Right ventricle myocardium superior (tissue), 1 donor: ENCODE results near the gene UBE2N. TPM values are rescaled to one million over a fixed set of nuclear protein-coding genes. Genes with fewer than 3 reads are reported as not detected.
"Not testable (repeated sequence)": the region's sequence is repeated elsewhere in the genome, so short reads cannot be mapped to it uniquely, and the experiment has no call there.

Experiments
- ATAC-seq: fragments of 200-7000 bp; cut with Tn5 transposase; one replicate; pipeline ENCODE4 v1.9.1; 2020; ENCODE audit warnings: mild to moderate bottlenecking; ENCODE audit not compliant: poor library complexity
- DNase-seq: peaks from one replicate; pipeline ENCODE4 v3.0.0-alpha.2; 2020
- intact Hi-C: fragments of 100-400 bp; cut with DNase I; formaldehyde crosslinking; loops from one replicate; pipeline ENCODE4 v1.11.2; 2022
- total RNA-seq: library from RNA; stranded (reverse); fragmentation: NEBNext Ultra II Directional; extraction: Animal tissue kit (Norgen Biotek cat#: 25700); gene quantifications from one replicate; pipeline ENCODE4 v1.2.1, GENCODE V29; 2021
- donor health status: DM: no; HTN: yes; CAD: no; lungs with severe emphysema.

UBE2N gene
- total RNA-seq, 1 donor from 2014 or later = 77.3 TPM

GRCh38 chr12:93393425-93393824 is 48.3 kb downstream of the UBE2N start:
- DNase-seq (no peak), ATAC-seq (no peak)
- intact Hi-C loops = no loop called here

GRCh38 chr12:93390549-93391297 is 51.0 kb downstream of the UBE2N start:
- peak; percentile 54 for ATAC-seq
- DNase-seq = no peak
- intact Hi-C loops = no loop called here

- DNase-seq = no peak
- intact Hi-C loops = no loop called here
- no peak for ATAC-seq
These were observed 51.7 kb downstream of the UBE2N start for GRCh38 chr12:93390031-93390430.

GRCh38 chr12:93387780-93388179 is 54.0 kb downstream of the UBE2N start:
- intact Hi-C loops = no loop called here

GRCh38 chr12:93381976-93382437 is 59.7 kb downstream of the UBE2N start:
- ATAC-seq, intact Hi-C loops, DNase-seq: not testable (repeated sequence)

More at GRCh38 chr12:93387780-93388179, 54.0 kb downstream of the UBE2N start:
- no peak for DNase-seq
- ATAC-seq = peak; percentile 10

- ATAC-seq = no peak
- intact Hi-C loops = no loop called here
- no peak for DNase-seq
These were observed 60.4 kb downstream of the UBE2N start for GRCh38 chr12:93381161-93381975.

GRCh38 chr12:93380480-93381121 is 61.1 kb downstream of the UBE2N start:
- DNase-seq (no peak), ATAC-seq (no peak)
- intact Hi-C loops = no loop called here

- intact Hi-C loops = loop anchor here (5.0 kb wide), 1 partner anchor 78 kb away; no protein-coding TSS in a partner anchor
- ATAC-seq (no peak), DNase-seq (no peak)
These were observed 61.8 kb downstream of the UBE2N start for GRCh38 chr12:93379981-93380361.

GRCh38 chr12:93379326-93379980 is 62.3 kb downstream of the UBE2N start:
- DNase-seq = no peak
- intact Hi-C loops = loop anchor here (5.0 kb wide), 1 partner anchor 77 kb away; no protein-coding TSS in a partner anchor
- ATAC-seq = no peak

- ATAC-seq (no peak), DNase-seq (no peak)
- intact Hi-C loops = loop anchor here (5.0 kb wide), 1 partner anchor 77 kb away; no protein-coding TSS in a partner anchor
These were observed 62.8 kb downstream of the UBE2N start for GRCh38 chr12:93378998-93379325.

- ATAC-seq, DNase-seq: not testable (repeated sequence)
- intact Hi-C loops = loop anchor here (5.0 kb wide), 1 partner anchor 76 kb away; no protein-coding TSS in a partner anchor
These were observed 63.4 kb downstream of the UBE2N start for GRCh38 chr12:93378196-93378997.

GRCh38 chr12:93377252-93378195 is 64.2 kb downstream of the UBE2N start, which contains the start of gene NUDT4:
TSS of gene NUDT4 (plus strand) at chr12:93377925. CDS start at chr12:93378323, 398 bp downstream.
- intact Hi-C loops = loop anchor here (5.0 kb wide), 1 partner anchor 75 kb away; no protein-coding TSS in a partner anchor
- peak; percentile 99 for DNase-seq
- ATAC-seq = peak; percentile 89

- DNase-seq (peak; percentile 59), ATAC-seq (peak; percentile 49)
- intact Hi-C loops = loop anchor here (5.0 kb wide), 1 partner anchor 74 kb away; no protein-coding TSS in a partner anchor
These were observed 65.1 kb downstream of the UBE2N start for GRCh38 chr12:93376436-93377251.

- intact Hi-C loops = loop anchor here (5.0 kb wide), 1 partner anchor 74 kb away; no protein-coding TSS in a partner anchor
- ATAC-seq (no peak), DNase-seq (no peak)
These were observed 65.8 kb downstream of the UBE2N start for GRCh38 chr12:93375906-93376305.

GRCh38 chr12:93373961-93374656 is 67.6 kb downstream of the UBE2N start:
- intact Hi-C loops = no loop called here
- DNase-seq (no peak), ATAC-seq (no peak)
